Omental fat pad (tissue), 4 donors: ENCODE data around the gene DMBX1. TPM values are rescaled to one million over a fixed set of nuclear protein-coding genes. Genes with fewer than 3 reads are reported as not detected.

Experiments
- ATAC-seq: fragments of 150-250 bp; one replicate; pipeline ENCODE4 v1.9.1; 2016; ENCODE audit warnings: mild to moderate bottlenecking, moderate library complexity; ENCODE audit not compliant: low FRiP score
- DNase-seq: peaks from one replicate; pipeline ENCODE4 v3.0.0-alpha.2; 2019; ENCODE audit warnings: low spot score
- CTCF ChIP-seq, 3 donors: fragments of 450-650 bp; IDR thresholded peaks; one replicate each; pipeline ENCODE4 v1.5.1; 2016 to 2017; ENCODE audit warnings: antibody characterized with exemption in 3 of 3, mild to moderate bottlenecking in 3 of 3, moderate library complexity in 2 of 3
- total RNA-seq, 4 donors: library from RNA; depleted of rRNA; stranded (reverse); fragments of >200 nt; gene quantifications; one replicate each; pipeline ENCODE4 v1.1.0, GENCODE V29; 2016

DMBX1 gene
- total RNA-seq, 4 donors from 2014 or later: not detected

DNA sequence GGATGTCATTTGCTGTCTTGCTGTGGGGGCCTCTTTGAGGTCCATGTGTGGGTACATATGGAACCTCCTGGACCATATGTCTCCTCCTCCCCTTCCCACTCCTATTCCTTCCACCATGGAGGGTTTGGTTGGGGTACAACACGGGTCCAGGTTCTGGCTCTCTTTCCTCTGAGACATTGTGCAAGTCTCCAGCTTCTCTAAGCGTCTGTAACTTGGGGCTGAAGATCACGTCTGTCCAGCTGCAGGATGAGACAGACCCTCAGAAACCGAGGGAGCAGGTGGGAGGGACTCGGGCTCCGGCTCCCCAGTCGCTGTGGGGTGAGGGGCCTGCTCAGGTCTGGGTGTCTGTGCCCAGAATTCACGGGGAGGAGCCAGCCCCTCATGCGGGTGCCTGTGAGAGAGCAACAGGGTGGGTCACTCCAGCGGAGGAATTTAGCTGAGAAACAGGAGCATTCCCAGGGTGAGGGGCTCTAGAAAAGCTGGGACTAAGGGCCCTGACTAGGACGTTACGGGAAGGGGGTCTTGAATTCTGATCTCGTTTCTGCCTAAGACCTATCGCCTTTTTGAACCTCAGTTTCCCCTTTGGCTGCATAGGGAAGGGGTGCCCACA lies 42.0 kb upstream of the DMBX1 start:
- no peak for TF ChIP-seq CTCF (IDR thresholded peaks at IDR 0.05)
- ATAC-seq: no peak
- no peak for DNase-seq

GRCh38 chr1:46448109-46448911 lies 41.3 kb upstream of the DMBX1 start:
- ATAC-seq: no peak
- DNase-seq: no peak
- no peak for TF ChIP-seq CTCF (IDR thresholded peaks at IDR 0.05)

DNA sequence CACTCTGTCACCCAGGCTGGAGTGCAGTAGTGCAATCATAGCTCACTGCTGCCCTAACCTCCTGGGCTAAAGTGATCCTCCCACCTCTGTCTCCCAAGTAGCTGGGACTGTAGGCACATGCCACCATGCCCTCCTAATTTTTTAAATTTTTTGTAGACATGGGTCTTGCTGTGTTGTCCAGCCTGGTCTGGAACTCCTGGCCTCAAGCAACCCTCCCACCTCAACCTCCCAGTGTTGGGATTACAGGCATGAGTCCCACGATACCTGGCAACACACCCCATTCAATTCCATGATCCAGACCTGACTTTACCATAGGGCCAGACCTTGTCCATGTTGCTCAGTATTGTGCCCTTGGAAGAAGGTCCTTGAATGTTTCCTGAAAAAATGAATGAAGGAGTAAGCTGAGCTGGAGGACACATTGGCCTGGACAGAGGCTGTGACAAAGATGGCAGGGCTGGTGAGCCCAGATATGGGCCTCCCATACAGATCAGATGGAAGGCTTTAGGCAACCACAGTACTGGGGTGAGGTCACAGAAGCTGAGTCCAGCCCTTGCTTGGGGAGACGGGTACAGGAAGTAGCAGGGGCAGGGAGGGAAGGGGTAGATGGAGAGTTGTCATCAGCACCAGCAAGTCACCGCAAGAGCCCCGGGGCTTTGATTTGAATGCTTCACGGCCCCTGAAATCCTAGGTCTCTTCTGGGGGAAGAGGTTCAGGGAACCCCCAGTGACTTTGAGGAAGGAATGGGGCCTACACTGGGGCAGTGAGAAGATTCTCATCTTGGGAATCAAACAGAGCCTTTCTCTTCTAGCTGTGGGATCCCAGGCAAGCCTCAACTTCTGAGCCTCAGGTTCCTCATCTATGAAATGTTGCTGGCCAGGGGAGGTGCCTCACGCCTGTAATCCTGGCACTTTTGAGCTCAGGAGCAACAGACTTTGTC lies 40.1 kb upstream of the DMBX1 start:
- ATAC-seq (no peak), DNase-seq (no peak)
- no peak for TF ChIP-seq CTCF (IDR thresholded peaks at IDR 0.05)

- DNase-seq (no peak), ATAC-seq (no peak)
- TF ChIP-seq CTCF (IDR thresholded peaks at IDR 0.05): no peak
Measured at GRCh38 chr1:46450160-46450517, 39.5 kb upstream of the DMBX1 start.

GRCh38 chr1:46451948-46452930 lies 37.4 kb upstream of the DMBX1 start:
- ATAC-seq: no peak
- TF ChIP-seq CTCF (IDR thresholded peaks at IDR 0.05): no peak
- DNase-seq: no peak

DNA sequence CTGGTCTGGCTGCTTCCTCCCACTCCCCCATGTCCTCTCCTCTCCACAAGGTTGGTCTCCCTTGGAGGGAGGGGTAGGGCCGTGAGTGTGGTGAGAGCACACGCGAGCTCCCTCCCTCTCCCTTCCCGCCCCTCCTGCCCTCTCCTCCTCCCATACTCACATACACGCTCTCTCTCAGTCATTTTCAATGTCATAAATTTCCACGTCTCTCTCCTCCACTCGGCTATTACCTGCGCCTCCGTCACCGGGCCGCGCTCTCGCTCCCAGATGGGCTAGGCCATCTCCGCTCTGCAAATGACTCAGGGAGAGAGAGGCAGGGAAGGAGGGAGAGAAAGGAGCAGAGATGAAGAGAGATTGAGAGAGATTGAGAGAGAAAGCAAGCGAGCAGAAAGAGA lies 36.7 kb upstream of the DMBX1 start:
- TF ChIP-seq CTCF (IDR thresholded peaks at IDR 0.05): no peak
- ATAC-seq: no peak
- no peak for DNase-seq
